IPS DF 6.9 (cell line): ENCODE measurements around the gene ERLEC1.

Source experiments
- DNase-seq: peaks from one replicate; pipeline ENCODE4 v3.0.0-alpha.2; 2013; ENCODE audit warnings: low read depth, low spot score
- H3K27ac ChIP-seq: one replicate; pipeline ENCODE4 v1.5.1; 2013; ENCODE audit warnings: low read length, control low read depth
- H3K27me3 ChIP-seq: 2 replicates; pipeline ENCODE4 v1.6.1; 2013; ENCODE audit warnings: mild to moderate bottlenecking, low read length; ENCODE audit not compliant: control insufficient read depth, insufficient read depth
- H3K36me3 ChIP-seq: 2 replicates; pipeline ENCODE4 v1.6.1; 2013; ENCODE audit warnings: low read length; ENCODE audit not compliant: control insufficient read depth, insufficient read depth
- H3K4me1 ChIP-seq: 2 replicates; pipeline ENCODE4 v1.6.1; 2013; ENCODE audit warnings: low read length; ENCODE audit not compliant: control insufficient read depth, insufficient read depth
- H3K4me3 ChIP-seq: 2 replicates; pipeline ENCODE4 v1.5.1; 2013; ENCODE audit warnings: mild to moderate bottlenecking, low read length
- H3K9me3 ChIP-seq: 2 replicates; pipeline ENCODE4 v1.6.1; 2013; ENCODE audit warnings: low read length, inconsistent platforms; ENCODE audit not compliant: control insufficient read depth, insufficient read depth
- WGBS: extraction: QIAGEN DNeasy Blood & Tissue Kit; methylation state at CpG from one replicate; pipeline ENCODE4 v1.1.7; 2013; ENCODE audit warnings: mixed read lengths, missing lambda C conversion rate; ENCODE audit not compliant: insufficient read length, insufficient coverage; 5-methylcytosine and 5-hydroxymethylcytosine counted together

The ERLEC1 gene

DNA sequence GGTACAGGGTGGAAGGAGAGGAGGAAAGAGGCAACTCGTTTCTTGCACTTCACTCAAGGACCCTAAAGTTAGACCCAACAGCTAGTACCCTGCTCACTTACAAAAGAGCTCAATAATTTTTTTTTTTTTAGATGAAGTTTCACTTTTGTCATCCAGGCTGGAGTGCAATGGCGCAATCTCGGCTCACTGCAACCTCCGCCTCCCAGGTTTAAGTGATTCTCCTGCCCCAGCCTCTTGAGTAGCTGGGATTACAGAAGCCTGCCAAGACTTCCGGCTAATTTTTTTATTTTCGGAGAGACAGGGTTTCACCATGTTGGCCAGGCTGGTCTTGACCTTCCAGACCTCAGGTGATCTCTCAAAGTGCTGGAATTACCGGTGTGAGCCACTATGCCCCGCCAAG lies 4.2 kb upstream of the ERLEC1 start:
- H3K9me3 ChIP-seq, result no peaks in the 10 kb centered on the region
- no CpG with 5 or more reads among the region's 8 CpGs for WGBS
- DNase-seq, result no peak
- no peaks in the 10 kb centered on the region for H3K27me3 ChIP-seq
- H3K27ac ChIP-seq, result no peak overlapping the region
- no peaks in the 10 kb centered on the region for H3K4me1 ChIP-seq
- H3K4me3 ChIP-seq, result no peak overlapping the region
- no peaks in the 10 kb centered on the region for H3K36me3 ChIP-seq

DNA sequence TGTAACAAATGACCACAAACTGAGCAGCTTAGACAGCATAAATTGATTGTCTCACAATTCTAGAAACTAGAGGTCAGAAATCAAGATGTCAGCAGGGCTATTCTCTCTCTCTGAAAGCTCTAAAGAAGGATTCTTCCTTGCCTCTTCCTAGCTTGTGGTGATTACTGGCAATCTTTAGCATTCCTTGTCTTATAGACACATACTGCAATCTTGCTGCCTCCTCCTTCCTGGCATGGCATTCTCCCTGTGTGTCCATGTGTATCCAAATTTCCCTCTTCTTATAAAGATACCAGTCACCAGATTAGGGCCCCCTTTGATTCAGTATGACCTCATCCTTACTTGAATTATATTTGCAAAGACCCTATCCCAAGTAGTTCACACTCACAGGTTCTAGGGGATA lies 2.4 kb upstream of the ERLEC1 start:
- Histone ChIP-seq H3K4me1 (no peaks in the 10 kb centered on the region), H3K27ac (no peak overlapping the region), H3K27me3 (no peaks in the 10 kb centered on the region), H3K9me3 (no peaks in the 10 kb centered on the region), H3K36me3 (no peaks in the 10 kb centered on the region), H3K4me3 (no peak overlapping the region)
- no peak for DNase-seq

DNA sequence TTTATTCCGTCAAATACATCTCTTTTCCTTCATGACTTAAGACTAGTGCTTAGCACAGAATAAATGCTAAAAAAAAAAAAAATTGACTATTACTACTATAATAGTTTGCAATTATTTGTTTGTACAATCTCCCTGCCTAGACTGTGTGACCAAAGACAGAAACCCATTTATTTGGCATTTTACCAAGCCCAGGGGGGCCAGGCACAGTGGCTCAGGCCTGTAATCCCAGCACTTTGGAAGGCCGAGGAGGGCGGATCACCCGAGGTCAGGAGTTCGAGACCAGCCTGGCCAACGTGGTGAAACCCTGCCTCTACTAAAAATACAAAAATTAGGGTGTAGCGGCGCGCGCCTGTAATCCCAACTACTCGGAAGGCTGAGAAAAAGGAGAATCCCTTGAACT lies 1.5 kb upstream of the ERLEC1 start:
- Histone ChIP-seq H3K27ac (no peak overlapping the region), H3K36me3 (no peaks in the 10 kb centered on the region), H3K27me3 (no peaks in the 10 kb centered on the region), H3K9me3 (no peaks in the 10 kb centered on the region), H3K4me1 (no peaks in the 10 kb centered on the region), H3K4me3 (no peak overlapping the region)
- no peak for DNase-seq
- no CpG with 5 or more reads among the region's 11 CpGs for WGBS

DNA sequence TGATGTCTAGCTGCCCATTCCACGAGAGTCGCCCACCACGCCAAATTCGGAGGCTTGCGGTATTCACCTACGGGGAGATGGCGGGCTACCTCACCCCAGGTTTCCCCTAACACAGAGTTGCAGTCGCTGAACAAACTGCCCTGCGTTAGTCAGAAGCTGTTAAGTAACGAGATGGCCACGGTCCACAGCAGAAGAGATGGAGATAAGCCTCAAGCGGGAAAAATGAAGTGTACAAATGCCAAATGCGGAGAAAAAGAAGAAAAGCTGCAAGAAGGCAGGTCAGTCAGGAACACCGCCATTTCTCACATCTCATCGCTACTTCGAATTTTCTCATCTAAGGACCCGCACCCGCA lies 516 bp upstream of the ERLEC1 start:
- H3K9me3 ChIP-seq, result no peaks in the 10 kb centered on the region
- peak overlapping the region; percentile 90 for H3K4me3 ChIP-seq
- no CpG with 5 or more reads among the region's 18 CpGs for WGBS
- H3K27me3 ChIP-seq, result no peaks in the 10 kb centered on the region
- no peaks in the 10 kb centered on the region for H3K4me1 ChIP-seq
- no peak overlapping the region for H3K27ac ChIP-seq
- no peaks in the 10 kb centered on the region for H3K36me3 ChIP-seq
- DNase-seq, result no peak

DNA sequence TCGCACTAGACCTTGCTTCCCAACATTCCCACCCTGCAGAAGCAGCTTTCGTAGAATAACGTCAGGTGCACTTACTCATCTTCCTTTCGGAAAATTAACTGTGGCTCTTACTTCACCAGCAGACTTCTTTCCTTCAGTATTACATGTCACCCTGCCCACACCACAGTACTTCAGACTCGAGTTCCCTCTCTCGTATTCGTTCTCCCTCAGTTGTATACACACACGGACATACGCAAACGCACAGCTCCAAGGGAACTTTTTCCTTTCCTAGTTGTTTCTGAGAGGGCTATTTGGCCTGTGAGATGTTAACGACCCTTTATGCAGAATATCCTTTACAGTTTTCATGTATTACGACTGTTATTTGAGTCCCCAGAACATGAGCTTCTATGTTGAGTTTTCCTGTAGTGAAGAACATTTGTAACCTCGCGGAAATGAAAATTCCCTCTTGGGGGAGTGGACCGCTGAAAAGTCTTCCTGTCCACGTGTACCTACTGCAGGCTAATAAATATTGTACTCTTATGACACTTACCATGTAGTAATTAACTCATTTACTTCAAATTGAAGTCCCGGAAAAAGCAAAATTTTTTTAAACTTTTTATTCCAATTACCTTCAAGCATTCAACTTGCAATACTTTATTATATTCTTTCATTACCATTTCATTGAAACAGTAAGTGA lies 908 bp downstream of the ERLEC1 start:
- H3K27ac ChIP-seq, result no peak overlapping the region
- H3K36me3 ChIP-seq, result no peaks in the 10 kb centered on the region
- H3K9me3 ChIP-seq, result no peaks in the 10 kb centered on the region
- DNase-seq, result no peak
- H3K4me1 ChIP-seq, result no peaks in the 10 kb centered on the region
- H3K4me3 ChIP-seq, result peak overlapping the region; percentile 90
- no peaks in the 10 kb centered on the region for H3K27me3 ChIP-seq
- WGBS, result 100% methylated on average over 1 of the region's 17 CpGs

DNA sequence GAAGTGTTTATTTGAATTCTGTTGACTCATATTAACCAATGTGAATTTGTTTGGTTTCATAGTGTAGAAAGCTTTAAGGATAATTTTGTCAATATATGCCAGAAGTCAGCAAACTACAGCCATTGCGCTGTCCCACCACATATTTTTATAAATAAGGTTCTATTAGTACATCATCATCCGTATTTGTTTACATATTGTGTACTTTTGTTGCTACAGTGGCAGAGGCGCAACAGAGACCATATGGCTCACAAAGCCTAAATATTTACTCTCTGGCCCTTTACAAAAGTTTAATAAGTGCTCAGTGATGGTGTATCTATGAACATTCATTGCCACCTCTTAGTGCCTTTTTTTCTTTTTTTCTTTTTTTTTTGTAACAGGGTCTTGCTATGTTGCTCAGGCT lies 6.4 kb downstream of the ERLEC1 start:
- Histone ChIP-seq H3K4me3 (no peak overlapping the region), H3K27me3 (no peaks in the 10 kb centered on the region), H3K9me3 (no peaks in the 10 kb centered on the region), H3K4me1 (no peaks in the 10 kb centered on the region), H3K36me3 (no peaks in the 10 kb centered on the region), H3K27ac (no peak overlapping the region)
- no CpG with 5 or more reads among the region's 3 CpGs for WGBS
- no peak for DNase-seq

DNA sequence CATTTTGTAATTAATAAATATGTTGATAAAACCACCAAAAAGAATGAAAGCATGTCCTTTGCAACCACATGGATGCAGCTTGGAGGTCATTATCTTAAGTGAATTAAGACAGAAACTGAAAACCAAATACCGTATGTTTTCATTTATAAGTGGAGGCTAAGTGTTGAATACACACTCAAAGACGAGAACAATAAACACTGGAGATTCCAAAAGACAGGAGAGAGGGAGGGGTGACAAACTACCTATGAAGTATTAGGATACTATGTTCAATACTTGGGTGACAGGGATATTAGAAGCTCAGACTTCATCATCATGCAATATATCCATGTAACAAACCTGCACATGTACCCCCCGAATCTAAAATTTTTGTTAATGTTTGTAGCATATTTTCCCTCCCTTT lies 7.0 kb downstream of the ERLEC1 start:
- no peaks in the 10 kb centered on the region for H3K9me3 ChIP-seq
- H3K4me1 ChIP-seq, result no peaks in the 10 kb centered on the region
- no peak overlapping the region for H3K27ac ChIP-seq
- no peak overlapping the region for H3K4me3 ChIP-seq
- no peaks in the 10 kb centered on the region for H3K36me3 ChIP-seq
- no CpG with 5 or more reads among the region's 3 CpGs for WGBS
- no peaks in the 10 kb centered on the region for H3K27me3 ChIP-seq
- no peak for DNase-seq

DNA sequence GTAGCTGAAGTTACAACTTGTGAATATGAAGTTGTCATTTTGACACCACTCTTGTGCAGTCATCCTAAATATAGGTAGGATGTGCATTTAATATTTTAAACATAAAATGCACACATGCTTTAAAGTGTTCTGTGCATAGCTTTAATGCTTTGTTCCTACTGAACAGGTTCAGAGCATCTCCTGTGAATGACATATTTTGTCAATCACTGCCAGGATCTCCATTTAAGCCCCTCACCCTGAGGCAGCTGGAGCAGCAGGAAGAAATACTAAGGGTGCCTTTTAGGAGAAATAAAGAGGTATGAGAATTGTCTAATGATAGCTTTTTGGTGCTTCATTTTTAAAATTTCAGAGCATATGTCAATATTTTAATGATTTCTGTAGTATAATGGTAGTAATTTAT lies 14.7 kb downstream of the ERLEC1 start:
- no peaks in the 10 kb centered on the region for H3K9me3 ChIP-seq
- H3K36me3 ChIP-seq, result peaks cover 3% of the 10 kb centered on the region; the same call in 1 of the 2 replicates
- no peak overlapping the region for H3K27ac ChIP-seq
- DNase-seq, result no peak
- H3K4me1 ChIP-seq, result no peaks in the 10 kb centered on the region
- no peak overlapping the region for H3K4me3 ChIP-seq
- no peaks in the 10 kb centered on the region for H3K27me3 ChIP-seq

DNA sequence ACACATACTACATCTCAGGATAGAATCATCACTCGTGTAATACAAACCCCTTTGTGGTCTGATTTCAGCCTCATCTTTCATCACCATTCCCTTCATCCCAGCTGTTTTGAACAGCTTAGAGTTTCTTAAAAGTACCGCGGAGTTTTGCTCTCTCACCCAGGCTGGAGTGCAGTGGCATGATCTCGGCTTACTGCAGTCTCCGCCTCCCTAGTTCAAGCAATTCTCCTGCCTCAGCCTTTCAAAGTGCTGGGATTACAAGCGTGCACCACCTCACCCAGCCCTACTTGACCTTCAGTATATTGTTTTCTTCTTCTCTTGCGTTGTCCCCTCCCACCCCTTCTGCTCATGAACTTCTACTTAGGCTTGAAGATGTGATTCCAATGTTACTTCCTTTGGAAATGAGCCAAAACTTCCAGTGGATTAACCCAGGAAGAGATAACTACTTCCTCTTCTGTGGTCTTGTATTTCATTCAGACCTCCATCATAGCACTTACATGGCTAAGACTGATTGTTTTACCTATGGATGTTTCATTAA lies 15.8 kb downstream of the ERLEC1 start:
- Histone ChIP-seq H3K9me3 (no peaks in the 10 kb centered on the region), H3K27me3 (no peaks in the 10 kb centered on the region), H3K36me3 (peaks cover 3% of the 10 kb centered on the region; the same call in 1 of the 2 replicates), H3K4me3 (no peak overlapping the region), H3K4me1 (no peaks in the 10 kb centered on the region), H3K27ac (no peak overlapping the region)
- no CpG with 5 or more reads among the region's 7 CpGs for WGBS
- no peak for DNase-seq

DNA sequence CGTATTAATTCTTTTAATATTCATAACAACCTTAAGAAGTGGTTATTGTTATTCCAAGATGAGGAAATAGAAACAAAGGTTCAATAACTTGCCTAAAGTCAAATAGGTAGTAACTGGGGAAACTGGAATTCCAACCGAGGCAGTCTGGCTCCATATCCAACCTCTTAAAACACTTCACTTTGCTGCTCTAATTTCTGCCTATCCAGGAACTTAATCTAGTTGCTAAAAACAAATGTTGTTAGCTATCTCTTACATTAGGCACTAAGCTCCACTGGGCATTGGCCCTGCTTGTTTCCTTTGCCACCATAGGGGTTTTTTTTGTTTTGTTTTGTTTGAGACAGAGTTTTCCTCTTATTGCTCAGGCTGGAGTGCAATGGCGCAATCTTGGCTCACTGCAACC lies 24.8 kb downstream of the ERLEC1 start:
- Histone ChIP-seq H3K27me3 (no peaks in the 10 kb centered on the region), H3K4me1 (no peaks in the 10 kb centered on the region), H3K27ac (no peak overlapping the region), H3K36me3 (no peaks in the 10 kb centered on the region), H3K4me3 (no peak overlapping the region), H3K9me3 (no peaks in the 10 kb centered on the region)
- DNase-seq, result no peak
- WGBS, result no CpG with 5 or more reads among the region's 3 CpGs

DNA sequence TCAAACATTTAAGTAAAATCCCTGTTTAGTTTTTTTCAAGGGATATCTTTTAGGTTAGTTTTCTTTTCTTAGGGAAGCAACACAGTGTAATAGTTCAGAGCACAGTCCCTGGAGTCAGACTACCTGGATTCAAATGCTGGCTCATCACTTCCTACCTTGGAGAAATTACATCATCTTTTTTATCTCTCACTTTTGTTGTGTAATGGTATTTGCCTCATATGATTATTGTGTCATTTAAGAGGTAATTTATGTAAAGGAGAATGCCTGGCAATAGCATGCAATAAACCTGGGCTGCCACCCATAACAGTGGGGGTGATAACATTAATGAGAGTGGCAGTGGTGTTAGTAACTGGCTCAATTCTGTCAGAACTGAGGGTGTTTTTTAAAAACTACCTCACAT lies 26.3 kb downstream of the ERLEC1 start:
- no peak overlapping the region for H3K4me3 ChIP-seq
- H3K4me1 ChIP-seq, result no peaks in the 10 kb centered on the region
- no peaks in the 10 kb centered on the region for H3K36me3 ChIP-seq
- no peak for DNase-seq
- no peaks in the 10 kb centered on the region for H3K9me3 ChIP-seq
- no peak overlapping the region for H3K27ac ChIP-seq
- H3K27me3 ChIP-seq, result no peaks in the 10 kb centered on the region
